IPS-18c (cell line): ENCODE results near the gene FDPS.
"Not testable (repeated sequence)": the region's sequence is repeated elsewhere in the genome, so short reads cannot be mapped to it uniquely, and the experiment has no call there.

Experiments used
- H3K4me3 ChIP-seq: 2 replicates; pipeline ENCODE4 v1.7.0; 2013; ENCODE audit warnings: low read depth, mild to moderate bottlenecking, low read length, moderate library complexity; ENCODE audit not compliant: insufficient read depth
- H3K9me3 ChIP-seq: one replicate; pipeline ENCODE4 v1.6.1; 2013; ENCODE audit warnings: mild to moderate bottlenecking, low read length, moderate library complexity; ENCODE audit not compliant: control insufficient read depth, insufficient read depth

The FDPS gene

DNA sequence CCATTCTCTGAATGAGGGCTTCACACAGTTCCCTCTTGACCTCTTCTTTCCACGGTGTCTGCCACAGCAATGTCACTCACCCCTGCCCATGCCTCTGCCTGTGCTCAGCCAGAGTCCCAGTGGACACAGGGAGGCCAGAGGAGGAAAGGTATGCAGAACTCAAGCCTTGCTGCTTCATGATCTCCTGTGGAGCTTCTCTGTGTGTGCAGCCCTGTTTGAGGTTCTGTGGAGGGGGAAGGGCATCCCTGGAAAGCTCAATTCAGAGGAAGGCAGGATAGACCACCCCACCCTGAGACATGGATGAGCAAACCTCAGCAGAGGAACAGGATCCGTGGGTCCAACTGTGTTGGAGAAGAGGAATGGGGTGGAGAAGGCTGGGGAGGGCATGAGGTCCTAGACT lies 29.4 kb upstream of the FDPS start:
- peak overlapping the region; percentile 20; the same call in 1 of the 2 replicates for H3K4me3 ChIP-seq
- H3K9me3 ChIP-seq, result no peaks in the 10 kb centered on the region

- H3K9me3 ChIP-seq, result no peaks in the 10 kb centered on the region
- no peak overlapping the region for H3K4me3 ChIP-seq
These were observed 26.1 kb upstream of the FDPS start for GRCh38 chr1:155282488-155283091.

DNA sequence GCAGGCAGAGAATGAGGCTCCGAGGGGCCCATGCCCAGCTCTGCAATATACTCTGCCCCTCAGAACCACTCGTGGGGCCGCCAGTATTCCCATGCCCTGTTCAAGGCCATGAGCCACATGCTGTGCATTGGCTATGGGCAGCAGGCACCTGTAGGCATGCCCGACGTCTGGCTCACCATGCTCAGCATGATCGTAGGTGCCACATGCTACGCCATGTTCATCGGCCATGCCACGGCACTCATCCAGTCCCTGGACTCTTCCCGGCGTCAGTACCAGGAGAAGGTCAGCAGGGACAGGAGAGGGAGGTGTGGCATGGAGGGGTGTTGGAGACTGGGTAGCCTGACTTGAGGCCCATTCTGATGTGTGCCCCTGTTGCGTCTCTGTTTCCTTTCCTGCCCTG lies 24.2 kb upstream of the FDPS start:
- no peak overlapping the region for H3K4me3 ChIP-seq
- no peaks in the 10 kb centered on the region for H3K9me3 ChIP-seq

GRCh38 chr1:155285063-155285462 lies 23.6 kb upstream of the FDPS start:
- no peaks in the 10 kb centered on the region for H3K9me3 ChIP-seq
- H3K4me3 ChIP-seq, result no peak overlapping the region

DNA sequence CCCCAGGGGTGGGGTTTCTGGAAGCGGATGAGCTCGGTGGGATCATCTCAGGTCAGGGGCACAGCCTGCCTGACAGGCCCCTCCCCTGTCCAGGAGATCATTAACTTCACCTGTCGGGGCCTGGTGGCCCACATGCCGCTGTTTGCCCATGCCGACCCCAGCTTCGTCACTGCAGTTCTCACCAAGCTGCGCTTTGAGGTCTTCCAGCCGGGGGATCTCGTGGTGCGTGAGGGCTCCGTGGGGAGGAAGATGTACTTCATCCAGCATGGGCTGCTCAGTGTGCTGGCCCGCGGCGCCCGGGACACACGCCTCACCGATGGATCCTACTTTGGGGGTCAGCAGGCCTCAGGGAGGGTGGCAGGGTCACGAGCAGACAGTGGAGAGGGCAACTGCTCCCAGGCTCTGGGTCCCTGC lies 23.0 kb upstream of the FDPS start:
- no peak overlapping the region for H3K4me3 ChIP-seq
- H3K9me3 ChIP-seq, result no peaks in the 10 kb centered on the region

DNA sequence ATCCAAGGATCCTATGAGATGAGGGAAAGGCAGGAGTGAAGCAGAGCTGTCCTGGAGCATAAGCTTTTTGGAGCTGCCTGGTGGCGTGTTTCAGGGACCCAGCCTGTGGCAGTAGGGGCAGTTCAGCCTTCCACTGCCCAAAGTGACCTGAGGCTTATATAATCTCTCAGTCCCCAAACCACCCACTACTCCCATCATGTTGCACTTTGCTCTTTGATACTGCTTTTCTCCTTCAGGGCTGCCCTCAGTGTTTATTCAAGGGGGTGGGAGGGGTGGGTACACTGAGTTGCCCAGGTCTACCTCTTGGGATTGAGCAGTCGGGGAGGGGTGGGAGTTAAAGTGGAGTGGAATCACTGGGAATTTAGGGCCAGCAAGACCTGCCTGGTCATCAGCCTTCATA lies 22.1 kb upstream of the FDPS start:
- no peak overlapping the region for H3K4me3 ChIP-seq

GRCh38 chr1:155287987-155288543 lies 20.6 kb upstream of the FDPS start:
- no peak overlapping the region for H3K4me3 ChIP-seq
- H3K9me3 ChIP-seq, result no peaks in the 10 kb centered on the region

More for the DNA sequence above, 22.1 kb upstream of the FDPS start:
- H3K9me3 ChIP-seq, result no peaks in the 10 kb centered on the region

DNA sequence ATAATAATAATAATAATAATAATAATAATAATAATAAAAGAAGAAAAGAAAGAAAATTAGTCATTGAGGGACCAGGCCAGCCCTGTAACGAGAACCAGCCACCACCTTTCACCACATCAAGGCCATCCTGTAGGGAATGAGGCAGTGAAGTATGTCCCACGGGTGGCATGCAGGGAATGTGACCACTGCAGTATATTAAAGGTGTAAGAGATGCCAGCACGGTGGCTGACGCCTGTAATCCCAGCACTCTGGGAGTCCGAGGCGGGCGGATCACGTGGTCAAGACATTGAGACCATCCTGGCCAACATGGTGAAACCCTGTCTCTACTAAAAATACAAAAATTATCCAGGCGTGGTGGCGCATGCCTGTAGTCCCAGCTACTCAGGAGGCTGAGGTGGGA lies 17.7 kb upstream of the FDPS start:
- H3K9me3 ChIP-seq, H3K4me3 ChIP-seq: not testable (repeated sequence)

DNA sequence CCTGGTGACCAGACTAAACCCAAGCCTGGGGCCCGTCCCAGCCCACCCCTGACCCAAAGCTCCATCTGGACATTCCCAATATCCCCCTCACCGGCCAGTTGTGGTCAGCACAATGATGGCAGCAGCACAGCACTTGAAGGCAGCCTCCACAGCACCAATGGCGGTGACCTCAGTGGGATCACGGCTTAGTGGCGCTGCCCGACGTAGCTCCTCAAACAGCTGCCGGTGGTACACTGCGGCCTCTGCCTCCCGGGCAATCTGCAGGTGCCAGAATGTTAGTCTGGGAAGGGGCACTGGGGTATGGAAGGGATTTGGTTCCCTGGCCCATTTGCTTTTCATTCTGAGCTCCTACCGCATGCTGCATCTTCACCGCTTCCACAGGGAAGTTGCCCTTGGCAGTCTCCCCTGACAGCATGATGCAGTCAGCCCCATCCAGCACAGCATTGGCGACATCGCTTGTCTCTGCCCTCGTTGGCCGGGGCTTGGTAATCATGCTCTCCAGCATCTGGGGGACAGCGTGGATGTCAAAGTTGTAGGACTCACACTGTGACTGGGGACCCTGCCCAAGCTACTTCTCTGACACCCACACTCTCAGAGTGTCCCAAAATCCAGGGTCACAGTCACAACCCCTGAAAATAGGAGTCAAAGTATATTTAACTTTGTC lies 15.4 kb upstream of the FDPS start:
- Histone ChIP-seq H3K9me3 (peaks cover 2% of the 10 kb centered on the region), H3K4me3 (no peak overlapping the region)

DNA sequence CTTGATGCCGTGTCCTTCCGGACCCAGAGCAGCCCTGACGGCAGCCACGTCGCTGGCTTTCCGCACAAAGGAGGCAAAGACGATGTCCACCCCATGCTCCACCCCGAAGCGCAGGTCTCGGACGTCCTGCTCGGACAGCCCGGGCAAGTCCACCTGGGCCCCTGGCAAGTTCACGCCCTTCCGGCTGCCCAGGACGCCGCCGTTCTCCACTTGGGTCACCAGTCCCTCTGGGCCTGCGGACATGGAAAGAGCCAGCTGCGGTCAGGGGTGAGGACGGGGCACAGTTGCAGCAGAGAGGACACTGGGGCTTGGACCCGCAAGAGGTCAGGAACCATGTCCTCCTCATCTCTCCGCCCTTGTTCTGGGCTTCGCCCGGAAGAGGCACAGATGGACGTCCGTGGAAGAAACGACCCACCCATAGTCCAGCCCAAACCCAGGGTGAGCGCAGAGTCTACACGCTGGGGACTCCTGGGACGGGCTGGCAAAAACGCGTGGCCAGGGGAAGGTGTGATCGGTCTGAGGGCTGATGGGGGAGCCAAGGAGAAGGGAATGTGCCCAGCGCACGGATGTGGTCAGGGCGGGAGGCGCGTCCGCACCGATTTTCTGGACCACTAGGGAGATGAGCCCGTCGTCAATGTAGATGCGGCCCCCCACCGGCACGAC lies 14.0 kb upstream of the FDPS start:
- H3K4me3 ChIP-seq, result peak overlapping the region; percentile 87
- H3K9me3 ChIP-seq, result peaks cover 2% of the 10 kb centered on the region

GRCh38 chr1:155295183-155295941 lies 13.3 kb upstream of the FDPS start:
- Histone ChIP-seq H3K4me3 (peak overlapping the region; percentile 87), H3K9me3 (peaks cover 2% of the 10 kb centered on the region)

DNA sequence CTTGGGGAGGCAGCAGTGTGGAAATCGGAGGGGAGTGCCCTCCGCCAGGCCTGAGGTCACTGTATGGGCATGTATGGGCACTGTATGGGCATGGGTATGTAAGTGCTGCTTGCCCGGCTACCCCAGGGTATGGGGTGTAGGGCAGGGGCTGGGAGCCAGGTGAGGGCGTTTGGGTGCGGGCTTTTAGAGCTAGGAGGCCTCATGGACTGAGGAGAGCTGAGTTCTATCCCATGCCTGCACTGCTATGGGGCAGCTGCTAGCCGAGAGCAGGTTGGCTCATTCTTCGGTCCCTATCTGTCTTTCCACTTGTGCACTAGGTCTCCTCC lies 12.8 kb upstream of the FDPS start:
- peaks cover 2% of the 10 kb centered on the region for H3K9me3 ChIP-seq
- peak overlapping the region; percentile 87 for H3K4me3 ChIP-seq

GRCh38 chr1:155296661-155297060 lies 12.0 kb upstream of the FDPS start:
- Histone ChIP-seq H3K4me3 (no peak overlapping the region), H3K9me3 (peaks cover 2% of the 10 kb centered on the region)

GRCh38 chr1:155297384-155297783 lies 11.3 kb upstream of the FDPS start:
- Histone ChIP-seq H3K9me3 (peaks cover 2% of the 10 kb centered on the region), H3K4me3 (no peak overlapping the region)

DNA sequence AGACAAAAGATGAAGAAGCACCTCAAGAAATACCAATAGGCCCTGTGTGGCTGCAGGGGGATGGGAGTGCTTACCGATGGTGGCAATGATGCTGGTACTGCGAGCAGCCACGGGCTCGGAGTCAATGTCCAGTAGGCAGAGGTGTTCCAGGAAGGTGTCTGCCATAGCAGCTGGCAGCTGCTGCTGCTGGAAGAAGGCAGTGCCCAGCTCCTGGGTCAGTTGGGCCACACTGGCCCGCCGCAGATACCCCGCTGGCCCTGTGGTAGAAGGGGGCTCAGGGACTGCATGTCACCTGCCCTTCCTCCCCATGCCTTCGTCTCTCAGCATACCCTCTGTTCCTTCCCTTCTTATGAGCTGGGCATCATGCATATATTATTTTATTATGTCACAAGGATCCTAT lies 8.6 kb upstream of the FDPS start:
- Histone ChIP-seq H3K9me3 (peaks cover 2% of the 10 kb centered on the region), H3K4me3 (no peak overlapping the region)

- Histone ChIP-seq H3K4me3 (no peak overlapping the region), H3K9me3 (no peaks in the 10 kb centered on the region)
These were observed 7.9 kb upstream of the FDPS start for GRCh38 chr1:155300553-155301329.

- Histone ChIP-seq H3K4me3 (no peak within 1 kb of the TSS), H3K9me3 (no peaks in the 10 kb centered on the region)
These were observed 7.3 kb upstream of the FDPS start, which contains the start of gene PKLR for GRCh38 chr1:155301342-155301841. TSS of gene PKLR (minus strand) at chr1:155301438. CDS start at chr1:155301395, 43 bp downstream.
